Peyer's patch (tissue), 4 donors: ENCODE measurements around the gene KLLN. TPM values are rescaled to one million over a fixed set of nuclear protein-coding genes. Genes with fewer than 3 reads are reported as not detected.
"Not testable (repeated sequence)": the region's sequence is repeated elsewhere in the genome, so short reads cannot be mapped to it uniquely, and the experiment has no call there.

ENCODE experiments used
- DNase-seq, 3 donors: peaks; one replicate each; pipeline ENCODE4 v3.0.0-alpha.2; 2017 to 2019
- H3K27ac ChIP-seq, 4 donors: fragments of 200-600 bp; sonication (generic); one replicate each; pipeline ENCODE4 v1.5.1; 2016 to 2019
- H3K27me3 ChIP-seq, 2 donors: fragments of 200-600 bp; sonication (generic); one replicate each; pipeline ENCODE4 v1.5.1; 2019
- H3K36me3 ChIP-seq, 3 donors: fragments of 200-600 bp; sonication (generic); one replicate each; pipeline ENCODE4 v1.5.1; 2016 to 2019
- H3K4me1 ChIP-seq, 4 donors: fragments of 200-600 bp; sonication (generic); one replicate each; pipeline ENCODE4 v1.5.1; 2016 to 2019
- H3K4me3 ChIP-seq, 4 donors: fragments of 200-600 bp; sonication (generic); 1 replicate in 3 of 4; 2 replicates in 1 of 4; pipeline ENCODE4 v1.5.1; 2016 to 2019; ENCODE audit warnings: mild to moderate bottlenecking in 1 of 4
- H3K9me3 ChIP-seq, 4 donors: fragments of 200-600 bp; sonication (generic); one replicate each; pipeline ENCODE4 v1.5.1; 2016 to 2019; ENCODE audit warnings: mild to moderate bottlenecking in 1 of 4
- CTCF ChIP-seq, 6 experiments: fragments of 450-650 bp in 4 of 6; fragments of 200-600 bp in 2 of 6; sonication (generic) in 1 of 6; IDR thresholded peaks; one replicate each; pipeline ENCODE4 v1.5.1; 2017 to 2019; ENCODE audit warnings: antibody characterized with exemption in 6 of 6, mild to moderate bottlenecking in 3 of 6, moderate library complexity in 1 of 6
- POLR2A ChIP-seq, 2 donors: fragments of 450-650 bp; IDR thresholded peaks; one replicate each; pipeline ENCODE4 v1.5.1; 2017; ENCODE audit warnings: antibody characterized with exemption in 2 of 2, mild to moderate bottlenecking in 2 of 2, moderate library complexity in 2 of 2
- total RNA-seq, 4 donors: library from RNA; depleted of rRNA; stranded (reverse); fragments of >200 nt; gene quantifications; one replicate each; pipeline ENCODE4 v1.1.0, GENCODE V29; 2016

The KLLN gene
- total RNA-seq, 4 donors from 2014 or later: 0.35 to 1.1 (median 0.61) TPM

GRCh38 chr10:87887146-87887545 lies 23.8 kb upstream of the KLLN start:
- TF ChIP-seq POLR2A (IDR thresholded peaks at IDR 0.05) (no peak), CTCF (IDR thresholded peaks at IDR 0.05) (no peak)
- DNase-seq: no peak
- Histone ChIP-seq H3K27ac (no peak overlapping the region), H3K4me3 (no peak overlapping the region), H3K36me3 (peaks cover 0 to 26% (median 0%) of the 10 kb centered on the region in 3 donors), H3K9me3 (no peaks in the 10 kb centered on the region), H3K27me3 (no peaks in the 10 kb centered on the region), H3K4me1 (no peaks in the 10 kb centered on the region)

- no peak for TF ChIP-seq POLR2A (IDR thresholded peaks at IDR 0.05)
- TF ChIP-seq CTCF (IDR thresholded peaks at IDR 0.05): no peak
- no peak overlapping the region for H3K27ac ChIP-seq
- no peaks in the 10 kb centered on the region for H3K4me1 ChIP-seq
- no peaks in the 10 kb centered on the region for H3K27me3 ChIP-seq
- no peak overlapping the region for H3K4me3 ChIP-seq
- H3K36me3 ChIP-seq: peaks cover 0 to 26% (median 0%) of the 10 kb centered on the region in 3 donors
- no peaks in the 10 kb centered on the region for H3K9me3 ChIP-seq
- DNase-seq: no peak
Measured at GRCh38 chr10:87886635-87887034, 23.3 kb upstream of the KLLN start.

GRCh38 chr10:87882555-87883294 lies 19.4 kb upstream of the KLLN start:
- H3K4me3 ChIP-seq: no peak overlapping the region
- H3K36me3 ChIP-seq: peaks cover 0 to 33% (median 0%) of the 10 kb centered on the region in 3 donors
- H3K27ac ChIP-seq: no peak overlapping the region
- TF ChIP-seq POLR2A (IDR thresholded peaks at IDR 0.05): no peak
- TF ChIP-seq CTCF (IDR thresholded peaks at IDR 0.05): no peak
- no peak for DNase-seq
- H3K9me3 ChIP-seq: no peaks in the 10 kb centered on the region
- H3K4me1 ChIP-seq: no peaks in the 10 kb centered on the region
- H3K27me3 ChIP-seq: no peaks in the 10 kb centered on the region

GRCh38 chr10:87881373-87882059 lies 18.2 kb upstream of the KLLN start:
- H3K9me3 ChIP-seq, DNase-seq, H3K4me1 ChIP-seq, H3K4me3 ChIP-seq, H3K27me3 ChIP-seq, H3K27ac ChIP-seq: not testable (repeated sequence)
- H3K36me3 ChIP-seq: peaks cover 0 to 24% (median 0%) of the 10 kb centered on the region in 3 donors

GRCh38 chr10:87880336-87880735 lies 17.0 kb upstream of the KLLN start:
- no peaks in the 10 kb centered on the region for H3K4me1 ChIP-seq
- H3K36me3 ChIP-seq: peaks cover 0 to 14% (median 0%) of the 10 kb centered on the region in 3 donors
- no peaks in the 10 kb centered on the region for H3K27me3 ChIP-seq
- H3K4me3 ChIP-seq: no peak overlapping the region
- no peak overlapping the region for H3K27ac ChIP-seq
- no peak for TF ChIP-seq CTCF (IDR thresholded peaks at IDR 0.05)
- TF ChIP-seq POLR2A (IDR thresholded peaks at IDR 0.05): no peak
- no peaks in the 10 kb centered on the region for H3K9me3 ChIP-seq
- DNase-seq: no peak
